IPS-11a (cell line): ENCODE results near the gene CFAP57.
A peak's percentile ranks its signal among the peaks of the same experiment; 100 is the strongest.
"Not testable (repeated sequence)": the region's sequence is repeated elsewhere in the genome, so short reads cannot be mapped to it uniquely, and the experiment has no call there.

Source experiments
- H3K4me3 ChIP-seq: one replicate; pipeline ENCODE4 v1.5.1; 2013; ENCODE audit warnings: low read depth, low read length, control low read depth

The CFAP57 gene

GRCh38 chr1:43172527-43172972 lies 420 bp downstream of the CFAP57 start:
- H3K4me3 ChIP-seq: peak overlapping the region; percentile 98

GRCh38 chr1:43174873-43175272 lies 2.7 kb downstream of the CFAP57 start:
- H3K4me3 ChIP-seq: no peak overlapping the region

GRCh38 chr1:43177691-43178090 lies 5.6 kb downstream of the CFAP57 start:
- H3K4me3 ChIP-seq: no peak overlapping the region

- no peak overlapping the region for H3K4me3 ChIP-seq
These were observed 12.3 kb downstream of the CFAP57 start for GRCh38 chr1:43184388-43184787.

GRCh38 chr1:43184995-43185394 lies 12.9 kb downstream of the CFAP57 start:
- no peak overlapping the region for H3K4me3 ChIP-seq

GRCh38 chr1:43188106-43188505 lies 16.0 kb downstream of the CFAP57 start:
- no peak overlapping the region for H3K4me3 ChIP-seq

- no peak overlapping the region for H3K4me3 ChIP-seq
These were observed 22.4 kb downstream of the CFAP57 start for GRCh38 chr1:43194509-43194908.

- no peak overlapping the region for H3K4me3 ChIP-seq
These were observed 25.4 kb downstream of the CFAP57 start for GRCh38 chr1:43197343-43198127.

GRCh38 chr1:43199093-43199726 lies 27.1 kb downstream of the CFAP57 start:
- no peak overlapping the region for H3K4me3 ChIP-seq

GRCh38 chr1:43203859-43204258 lies 31.7 kb downstream of the CFAP57 start:
- no peak overlapping the region for H3K4me3 ChIP-seq

- H3K4me3 ChIP-seq: no peak overlapping the region
These were observed 32.3 kb downstream of the CFAP57 start for GRCh38 chr1:43204394-43204793.

GRCh38 chr1:43205671-43206070 lies 33.5 kb downstream of the CFAP57 start:
- H3K4me3 ChIP-seq: no peak overlapping the region

- H3K4me3 ChIP-seq: no peak overlapping the region
These were observed 34.6 kb downstream of the CFAP57 start for GRCh38 chr1:43206600-43207228.

- no peak overlapping the region for H3K4me3 ChIP-seq
These were observed 35.2 kb downstream of the CFAP57 start for GRCh38 chr1:43207229-43207853.

GRCh38 chr1:43208277-43208676 lies 36.1 kb downstream of the CFAP57 start:
- not testable (repeated sequence) for H3K4me3 ChIP-seq

GRCh38 chr1:43214501-43215444 lies 42.6 kb downstream of the CFAP57 start:
- no peak overlapping the region for H3K4me3 ChIP-seq

- no peak overlapping the region for H3K4me3 ChIP-seq
These were observed 45.6 kb downstream of the CFAP57 start for GRCh38 chr1:43217747-43218146.

GRCh38 chr1:43220905-43221778 lies 49.0 kb downstream of the CFAP57 start:
- no peak overlapping the region for H3K4me3 ChIP-seq

- no peak overlapping the region for H3K4me3 ChIP-seq
These were observed 49.7 kb downstream of the CFAP57 start for GRCh38 chr1:43221797-43222196.
